Colonic mucosa (tissue), 4 donors: ENCODE data around the gene UCKL1. TPM values are rescaled to one million over a fixed set of nuclear protein-coding genes. Genes with fewer than 3 reads are reported as not detected.
A peak's percentile ranks its signal among the peaks of the same experiment; 100 is the strongest.

Experiments
- DNase-seq: peaks from one replicate; pipeline ENCODE4 v3.0.0-alpha.2; 2020
- H3K27ac ChIP-seq: fragments of 200-600 bp; one replicate; pipeline ENCODE4 v1.8.0; 2021
- H3K27me3 ChIP-seq: fragments of 200-600 bp; one replicate; pipeline ENCODE4 v1.8.0; 2021
- H3K36me3 ChIP-seq: fragments of 200-600 bp; one replicate; pipeline ENCODE4 v1.8.0; 2021
- H3K4me1 ChIP-seq: fragments of 200-600 bp; one replicate; pipeline ENCODE4 v1.8.0; 2021; ENCODE audit warnings: mild to moderate bottlenecking
- H3K4me3 ChIP-seq: fragments of 200-600 bp; one replicate; pipeline ENCODE4 v1.8.0; 2021
- H3K9ac ChIP-seq, 2 donors: one replicate each; pipeline ENCODE4 v1.7.0; 2013; ENCODE audit warnings: control low read depth in 2 of 2, low read depth in 2 of 2, low read length in 2 of 2
- H3K9me3 ChIP-seq: fragments of 200-600 bp; one replicate; pipeline ENCODE4 v1.8.0; 2021
- intact Hi-C: fragments of 100-400 bp; cut with DNase I; formaldehyde crosslinking; loops from one replicate; pipeline ENCODE4 v1.14.1; 2022
- total RNA-seq, 2 donors: library from RNA; stranded (reverse); fragmentation: NEBNext Ultra II Directional in 1 of 2; extraction: Animal tissue kit (Norgen Biotek cat#: 25700) in 1 of 2; gene quantifications; one replicate each; pipeline ENCODE4 v1.2.1, GENCODE V29; 2021
- TF ChIP-seq, protein P1 (sequence below): fragments of 200-600 bp; IDR thresholded peaks from one replicate; pipeline ENCODE4 v1.8.0; 2022; ENCODE audit warnings: antibody characterized with exemption, mild to moderate bottlenecking
- donor health status: healthy.
- donor health status: DM: no; HTN: no; CAD: no.
- donor health status: DM: no; HTN: no; CAD: no.

UCKL1 gene
- total RNA-seq, 2 donors from 2014 or later, result 33.6 to 49.5 TPM

DNA sequence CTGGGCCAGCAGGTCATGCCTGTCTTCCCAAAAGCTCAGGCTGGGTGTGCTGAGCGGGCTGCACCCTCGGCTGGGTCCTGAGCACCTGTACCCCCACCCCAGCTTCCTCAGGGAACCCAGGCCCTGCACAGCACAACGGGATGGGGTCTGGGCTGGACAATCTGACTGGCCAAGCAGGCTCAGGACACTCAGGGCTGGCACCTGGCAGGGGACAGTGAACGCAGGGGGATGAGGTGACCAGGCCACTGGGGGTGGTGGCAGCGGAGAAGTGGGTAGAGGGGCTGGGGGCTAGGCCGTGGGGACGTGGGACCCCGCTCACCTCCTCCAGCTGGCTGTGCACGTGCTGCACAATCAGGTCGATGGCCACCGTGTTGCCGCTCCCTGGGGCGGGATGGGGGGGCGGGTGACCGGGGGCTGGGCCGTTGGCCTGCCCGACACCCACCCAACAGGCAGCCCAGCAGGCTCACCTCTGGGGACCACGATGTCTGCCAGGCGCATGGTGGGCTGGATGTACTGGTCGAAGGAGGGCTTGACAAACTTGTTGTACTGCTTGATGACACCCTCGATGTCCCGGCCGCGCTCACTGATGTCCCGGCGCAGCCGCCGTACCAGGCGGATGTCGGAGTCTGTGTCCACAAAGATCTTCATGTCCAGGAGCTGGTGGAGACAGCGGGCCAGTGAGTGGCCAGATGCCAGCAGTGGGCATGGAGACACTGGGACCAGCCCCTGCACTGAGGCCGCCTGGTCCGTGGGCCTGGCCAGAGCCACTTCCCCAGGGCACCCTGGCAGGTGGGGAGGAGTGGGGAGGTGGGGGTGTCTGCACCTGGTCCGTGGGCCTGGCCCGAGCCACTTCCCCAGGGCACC, 11.9 kb downstream of the UCKL1 start:
- no peak for DNase-seq
- H3K9me3 ChIP-seq, result no peaks in the 10 kb centered on the region
- no peaks in the 10 kb centered on the region for H3K27me3 ChIP-seq
- intact Hi-C loops, result no loop called here
- H3K36me3 ChIP-seq, result peaks cover 17% of the 10 kb centered on the region
- no peak overlapping the region for H3K9ac ChIP-seq
- TF ChIP-seq, protein P1, sequence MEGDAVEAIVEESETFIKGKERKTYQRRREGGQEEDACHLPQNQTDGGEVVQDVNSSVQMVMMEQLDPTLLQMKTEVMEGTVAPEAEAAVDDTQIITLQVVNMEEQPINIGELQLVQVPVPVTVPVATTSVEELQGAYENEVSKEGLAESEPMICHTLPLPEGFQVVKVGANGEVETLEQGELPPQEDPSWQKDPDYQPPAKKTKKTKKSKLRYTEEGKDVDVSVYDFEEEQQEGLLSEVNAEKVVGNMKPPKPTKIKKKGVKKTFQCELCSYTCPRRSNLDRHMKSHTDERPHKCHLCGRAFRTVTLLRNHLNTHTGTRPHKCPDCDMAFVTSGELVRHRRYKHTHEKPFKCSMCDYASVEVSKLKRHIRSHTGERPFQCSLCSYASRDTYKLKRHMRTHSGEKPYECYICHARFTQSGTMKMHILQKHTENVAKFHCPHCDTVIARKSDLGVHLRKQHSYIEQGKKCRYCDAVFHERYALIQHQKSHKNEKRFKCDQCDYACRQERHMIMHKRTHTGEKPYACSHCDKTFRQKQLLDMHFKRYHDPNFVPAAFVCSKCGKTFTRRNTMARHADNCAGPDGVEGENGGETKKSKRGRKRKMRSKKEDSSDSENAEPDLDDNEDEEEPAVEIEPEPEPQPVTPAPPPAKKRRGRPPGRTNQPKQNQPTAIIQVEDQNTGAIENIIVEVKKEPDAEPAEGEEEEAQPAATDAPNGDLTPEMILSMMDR, result no peak
- H3K4me3 ChIP-seq, result no peak overlapping the region
- no peak overlapping the region for H3K27ac ChIP-seq
- peaks cover 15% of the 10 kb centered on the region for H3K4me1 ChIP-seq

DNA sequence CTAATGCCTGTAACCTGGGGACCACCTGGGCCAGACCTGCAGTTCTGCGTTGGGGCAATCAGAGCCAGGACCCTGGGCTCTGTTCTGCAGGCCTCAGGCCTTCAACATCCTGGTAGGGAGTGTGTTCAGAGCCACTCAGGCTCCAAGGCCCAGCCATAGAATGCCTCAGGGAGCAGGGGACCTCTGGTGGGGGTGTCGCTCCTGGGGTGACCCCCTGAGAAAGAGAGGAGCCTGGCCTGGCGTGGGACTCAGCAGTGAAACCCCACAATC, 12.5 kb downstream of the UCKL1 start:
- Histone ChIP-seq H3K27ac (no peak overlapping the region), H3K36me3 (peaks cover 17% of the 10 kb centered on the region), H3K9me3 (no peaks in the 10 kb centered on the region), H3K27me3 (no peaks in the 10 kb centered on the region), H3K4me3 (no peak overlapping the region), H3K9ac (no peak overlapping the region), H3K4me1 (peaks cover 10% of the 10 kb centered on the region)
- no peak for DNase-seq
- intact Hi-C loops, result no loop called here
- TF ChIP-seq, protein P1, result no peak

DNA sequence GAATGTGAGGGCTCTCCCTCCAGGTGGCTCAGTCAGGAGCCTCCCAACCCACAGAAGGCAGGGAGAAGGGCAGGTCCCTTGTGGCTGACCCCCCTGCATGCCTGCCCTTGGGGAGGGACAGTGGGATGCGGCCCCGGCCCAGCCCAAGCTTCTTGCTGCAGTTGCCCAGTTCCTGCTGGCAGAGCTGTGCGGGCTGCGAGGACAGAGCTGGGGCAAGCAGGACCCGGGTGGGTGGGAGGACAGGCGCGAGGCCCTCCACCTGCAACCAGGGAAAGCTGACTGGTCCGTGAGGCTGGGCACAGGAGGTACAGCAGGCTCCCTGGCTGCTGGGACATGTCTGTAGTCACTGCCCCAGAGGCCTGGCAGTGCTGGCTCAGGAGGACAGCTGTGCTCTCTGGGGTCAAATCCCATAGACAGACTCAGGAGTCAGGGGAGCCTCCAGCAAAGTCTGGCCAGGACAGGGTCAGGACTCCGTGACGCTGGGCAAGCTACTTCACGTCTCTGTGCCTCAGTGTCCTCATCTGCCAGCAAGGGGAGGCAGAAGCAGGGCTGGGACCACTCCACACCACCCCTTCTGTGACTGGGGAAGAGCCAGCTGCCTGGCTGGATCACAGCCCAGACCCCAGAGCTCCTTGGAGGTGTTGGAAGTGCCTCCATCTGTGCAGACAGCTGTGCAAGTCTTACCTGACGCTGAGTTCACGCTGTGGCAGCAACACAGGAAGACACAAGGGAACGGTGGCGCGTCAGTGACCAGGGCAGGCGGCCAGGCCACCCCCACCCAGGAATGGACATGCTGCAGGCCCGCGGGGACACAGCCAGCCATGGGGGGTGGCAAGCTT, 13.0 kb downstream of the UCKL1 start:
- Histone ChIP-seq H3K4me3 (no peak overlapping the region), H3K27me3 (no peaks in the 10 kb centered on the region), H3K9ac (no peak overlapping the region), H3K4me1 (peaks cover 8% of the 10 kb centered on the region), H3K27ac (peak overlapping the region; percentile 47), H3K9me3 (no peaks in the 10 kb centered on the region), H3K36me3 (peaks cover 17% of the 10 kb centered on the region)
- intact Hi-C loops, result no loop called here
- DNase-seq, result no peak
- TF ChIP-seq, protein P1, result no peak

DNA sequence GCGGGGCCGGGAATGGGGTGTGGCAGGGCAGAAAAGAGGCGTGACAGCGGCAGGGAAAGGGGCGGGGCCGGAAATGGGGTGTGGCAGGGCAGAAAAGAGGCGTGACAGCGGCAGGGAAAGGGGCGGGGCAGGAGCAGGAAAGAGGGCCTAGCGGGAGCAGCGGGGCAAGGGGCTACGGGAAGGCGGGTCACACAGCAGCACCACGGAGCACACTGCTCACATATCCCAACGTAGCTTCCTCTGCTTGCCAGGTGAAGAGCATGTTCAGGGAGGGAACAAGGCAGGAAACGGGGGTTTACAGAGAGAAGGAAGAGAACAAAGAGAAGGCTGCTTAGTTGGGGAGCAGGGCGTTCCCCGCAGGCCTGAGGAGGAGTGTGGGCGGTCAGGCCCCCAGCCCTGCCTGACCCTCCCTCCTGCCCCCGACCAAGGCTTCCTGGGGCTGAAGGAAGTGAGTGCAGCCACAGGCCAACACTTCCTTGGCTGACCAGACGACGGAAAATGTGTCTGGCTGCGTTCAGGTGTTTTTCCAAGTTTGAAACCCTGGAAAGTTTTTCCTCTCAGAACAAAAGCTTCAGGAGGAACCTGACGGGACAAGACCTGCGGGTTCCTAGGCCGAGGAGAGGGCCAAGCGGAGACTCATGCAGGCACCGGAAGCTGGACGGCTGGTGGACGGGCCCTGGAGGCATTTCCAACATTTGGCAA, 13.8 kb downstream of the UCKL1 start:
- TF ChIP-seq, protein P1, result no peak
- Histone ChIP-seq H3K9me3 (no peaks in the 10 kb centered on the region), H3K4me1 (peaks cover 2% of the 10 kb centered on the region), H3K4me3 (no peak overlapping the region), H3K36me3 (peaks cover 17% of the 10 kb centered on the region), H3K27ac (peak overlapping the region; percentile 47), H3K27me3 (no peaks in the 10 kb centered on the region), H3K9ac (no peak overlapping the region)
- DNase-seq, result peak; percentile 50
- intact Hi-C loops, result no loop called here

DNA sequence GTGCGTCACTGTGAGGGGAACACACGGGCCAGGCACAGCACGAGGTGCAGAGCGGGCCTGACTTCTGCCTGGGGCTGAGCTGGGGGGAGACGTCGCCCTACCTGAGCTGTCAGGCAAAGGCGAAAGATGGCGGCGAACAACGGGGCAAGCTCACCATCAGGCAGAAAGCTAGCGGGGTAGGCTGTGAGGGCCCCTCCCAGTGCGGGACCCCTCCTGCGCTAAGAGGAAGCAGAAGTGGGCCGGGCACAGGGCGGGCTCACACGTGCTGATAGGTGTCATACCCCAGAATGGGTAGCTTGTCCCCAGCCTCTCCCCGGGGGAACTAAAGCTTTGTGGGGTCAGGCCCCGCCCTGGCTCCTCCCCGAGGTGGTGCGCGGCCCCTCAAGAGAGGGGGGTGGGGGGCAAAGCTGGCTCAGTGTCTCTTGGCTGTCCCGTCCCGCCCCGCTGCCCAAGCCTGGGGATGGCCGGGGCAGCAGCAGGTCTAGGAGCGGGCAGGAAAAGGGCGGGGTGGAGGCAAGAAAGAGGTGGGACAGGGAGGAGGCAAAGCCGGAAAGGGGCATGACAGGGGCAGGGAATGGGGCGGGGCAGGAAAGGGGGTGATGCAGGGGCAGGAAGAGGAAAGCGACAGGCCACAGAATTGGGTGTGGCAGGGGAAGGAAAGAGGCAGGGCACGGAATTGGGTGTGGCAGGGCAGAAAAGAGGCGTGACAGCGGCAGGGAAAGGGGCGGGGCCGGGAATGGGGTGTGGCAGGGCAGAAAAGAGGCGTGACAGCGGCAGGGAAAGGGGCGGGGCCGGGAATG, 14.7 kb downstream of the UCKL1 start:
- intact Hi-C loops, result no loop called here
- Histone ChIP-seq H3K36me3 (peaks cover 17% of the 10 kb centered on the region), H3K9me3 (no peaks in the 10 kb centered on the region), H3K27me3 (no peaks in the 10 kb centered on the region), H3K4me3 (no peak overlapping the region), H3K9ac (no peak overlapping the region), H3K4me1 (no peaks in the 10 kb centered on the region), H3K27ac (peak overlapping the region; percentile 41)
- TF ChIP-seq, protein P1, result no peak
- peak; percentile 58 for DNase-seq
